Lower leg skin (tissue), 3 donors: ENCODE results near the gene PCDH9.

ENCODE experiments used
- CTCF ChIP-seq, 3 donors: fragments of 450-650 bp; IDR thresholded peaks; one replicate each; pipeline ENCODE4 v1.5.1; 2016; ENCODE audit warnings: antibody characterized with exemption in 3 of 3, mild to moderate bottlenecking in 3 of 3, moderate library complexity in 2 of 3
- POLR2A ChIP-seq, 2 donors: fragments of 450-650 bp; IDR thresholded peaks; one replicate each; pipeline ENCODE4 v1.6.1; 2016 to 2017; ENCODE audit warnings: antibody characterized with exemption in 2 of 2, mild to moderate bottlenecking in 1 of 2, moderate library complexity in 1 of 2

- no peak for TF ChIP-seq POLR2A (IDR thresholded peaks at IDR 0.05)
- TF ChIP-seq CTCF (IDR thresholded peaks at IDR 0.05): no peak
Measured at GRCh38 chr13:67200605-67201004, 29.5 kb downstream of the PCDH9 start.
